ENCODE results near the gene TRAPPC2L.

The TRAPPC2L gene

DNA sequence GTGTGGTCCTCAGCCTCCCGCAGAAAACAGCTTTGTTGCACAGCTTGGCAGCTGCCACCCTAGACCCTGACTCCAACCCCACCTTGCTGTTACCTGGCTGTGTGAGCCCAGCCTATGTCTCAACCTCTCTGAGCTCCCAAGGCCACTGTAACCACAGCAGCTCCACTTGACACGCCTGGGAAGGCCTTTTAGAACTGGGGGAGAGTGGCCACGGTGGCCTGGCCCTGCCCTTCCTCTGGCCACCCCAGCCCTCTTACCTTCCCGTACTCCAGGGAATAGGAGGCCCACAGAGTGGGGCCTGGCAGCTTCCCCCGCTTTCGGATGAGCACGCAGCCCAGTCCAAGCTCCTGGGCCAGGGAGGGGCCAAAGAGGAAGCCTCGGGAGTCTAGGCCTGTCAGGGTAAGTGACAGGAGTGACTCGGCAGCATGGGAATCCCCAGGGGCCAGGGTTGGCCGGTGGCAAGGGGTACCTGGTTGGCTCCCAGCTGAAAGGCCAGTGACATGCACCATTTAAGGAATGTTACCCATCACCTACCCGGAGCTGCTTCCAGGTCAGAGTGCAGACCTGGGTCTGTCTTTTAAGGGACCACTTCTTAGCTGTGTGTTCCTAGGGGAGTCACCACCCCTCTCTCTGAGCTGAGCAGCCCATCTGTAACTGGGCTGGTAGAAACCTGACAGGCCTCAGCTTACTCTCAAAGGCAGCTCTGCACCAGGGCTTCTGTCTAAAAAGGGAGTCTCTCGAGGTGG is 46.6 kb upstream of the TRAPPC2L start:
- TF ChIP-seq POLR2AphosphoS5 (IDR thresholded peaks at IDR 0.05; ENCODE audit: low read depth, low read length): no peak
- no peak for TF ChIP-seq TAF1 (IDR thresholded peaks at IDR 0.05; ENCODE audit: borderline replicate concordance, insufficient read depth, low read length)
- TF ChIP-seq SIN3A (IDR thresholded peaks at IDR 0.05; ENCODE audit: borderline replicate concordance, insufficient read depth, low read length): no peak
- no peak for TF ChIP-seq FOXP2 (optimal IDR thresholded peaks at IDR 0.05; ENCODE audit: borderline replicate concordance, extremely low read depth, extremely low read length, insufficient read depth)
- TF ChIP-seq, protein P1, sequence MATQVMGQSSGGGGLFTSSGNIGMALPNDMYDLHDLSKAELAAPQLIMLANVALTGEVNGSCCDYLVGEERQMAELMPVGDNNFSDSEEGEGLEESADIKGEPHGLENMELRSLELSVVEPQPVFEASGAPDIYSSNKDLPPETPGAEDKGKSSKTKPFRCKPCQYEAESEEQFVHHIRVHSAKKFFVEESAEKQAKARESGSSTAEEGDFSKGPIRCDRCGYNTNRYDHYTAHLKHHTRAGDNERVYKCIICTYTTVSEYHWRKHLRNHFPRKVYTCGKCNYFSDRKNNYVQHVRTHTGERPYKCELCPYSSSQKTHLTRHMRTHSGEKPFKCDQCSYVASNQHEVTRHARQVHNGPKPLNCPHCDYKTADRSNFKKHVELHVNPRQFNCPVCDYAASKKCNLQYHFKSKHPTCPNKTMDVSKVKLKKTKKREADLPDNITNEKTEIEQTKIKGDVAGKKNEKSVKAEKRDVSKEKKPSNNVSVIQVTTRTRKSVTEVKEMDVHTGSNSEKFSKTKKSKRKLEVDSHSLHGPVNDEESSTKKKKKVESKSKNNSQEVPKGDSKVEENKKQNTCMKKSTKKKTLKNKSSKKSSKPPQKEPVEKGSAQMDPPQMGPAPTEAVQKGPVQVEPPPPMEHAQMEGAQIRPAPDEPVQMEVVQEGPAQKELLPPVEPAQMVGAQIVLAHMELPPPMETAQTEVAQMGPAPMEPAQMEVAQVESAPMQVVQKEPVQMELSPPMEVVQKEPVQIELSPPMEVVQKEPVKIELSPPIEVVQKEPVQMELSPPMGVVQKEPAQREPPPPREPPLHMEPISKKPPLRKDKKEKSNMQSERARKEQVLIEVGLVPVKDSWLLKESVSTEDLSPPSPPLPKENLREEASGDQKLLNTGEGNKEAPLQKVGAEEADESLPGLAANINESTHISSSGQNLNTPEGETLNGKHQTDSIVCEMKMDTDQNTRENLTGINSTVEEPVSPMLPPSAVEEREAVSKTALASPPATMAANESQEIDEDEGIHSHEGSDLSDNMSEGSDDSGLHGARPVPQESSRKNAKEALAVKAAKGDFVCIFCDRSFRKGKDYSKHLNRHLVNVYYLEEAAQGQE (IDR thresholded peaks at IDR 0.05; ENCODE audit: insufficient read depth in 1 of 2, low read depth in 2 of 2, low read length in 2 of 2): no peak

DNA sequence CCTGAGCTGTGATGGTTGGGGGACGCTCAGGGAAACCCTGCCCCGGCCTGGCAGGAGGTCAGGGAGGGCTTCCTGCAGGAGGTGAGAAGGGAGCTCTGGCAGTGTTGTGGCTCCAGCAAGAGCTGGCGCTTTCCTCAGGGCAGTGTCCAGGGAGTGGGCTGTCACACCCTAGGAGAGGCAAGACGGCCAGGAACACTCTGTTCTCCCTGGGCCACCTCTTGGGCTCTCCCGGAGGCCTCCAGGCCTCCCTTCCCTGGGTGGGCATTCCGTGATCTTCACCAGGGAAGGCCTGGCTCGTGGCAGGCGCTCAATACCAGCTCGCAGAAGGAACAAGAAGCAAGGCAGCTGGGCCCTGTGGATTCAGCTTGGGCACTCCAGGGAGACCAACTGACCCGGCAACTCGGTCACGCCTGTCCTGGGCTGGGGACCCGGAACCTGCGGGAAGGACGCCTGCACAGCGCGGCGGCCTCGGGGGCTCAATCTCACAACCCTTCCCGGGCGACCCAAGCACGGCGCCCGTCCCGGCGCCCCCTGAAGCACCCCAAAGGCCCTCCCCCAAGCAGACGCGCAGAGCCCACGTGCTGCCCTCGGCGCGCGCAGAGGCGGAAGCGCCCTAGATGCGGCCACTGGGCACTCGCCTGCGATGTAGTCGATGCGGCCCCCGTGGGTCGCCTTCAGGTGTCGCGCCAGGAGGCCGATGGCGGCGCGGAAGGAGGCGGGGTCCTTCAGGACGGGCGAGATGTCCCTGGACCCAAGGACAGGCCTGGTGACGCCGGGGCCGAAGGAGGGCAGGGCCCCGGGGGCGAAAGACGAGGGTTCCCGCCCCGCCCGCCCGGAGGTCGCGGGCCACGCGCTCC is 45.8 kb upstream of the TRAPPC2L start:
- TF ChIP-seq, protein P1 (IDR thresholded peaks at IDR 0.05; ENCODE audit: insufficient read depth in 1 of 2, low read depth in 2 of 2, low read length in 2 of 2): no peak
- TF ChIP-seq SIN3A (IDR thresholded peaks at IDR 0.05; ENCODE audit: borderline replicate concordance, insufficient read depth, low read length): no peak

DNA sequence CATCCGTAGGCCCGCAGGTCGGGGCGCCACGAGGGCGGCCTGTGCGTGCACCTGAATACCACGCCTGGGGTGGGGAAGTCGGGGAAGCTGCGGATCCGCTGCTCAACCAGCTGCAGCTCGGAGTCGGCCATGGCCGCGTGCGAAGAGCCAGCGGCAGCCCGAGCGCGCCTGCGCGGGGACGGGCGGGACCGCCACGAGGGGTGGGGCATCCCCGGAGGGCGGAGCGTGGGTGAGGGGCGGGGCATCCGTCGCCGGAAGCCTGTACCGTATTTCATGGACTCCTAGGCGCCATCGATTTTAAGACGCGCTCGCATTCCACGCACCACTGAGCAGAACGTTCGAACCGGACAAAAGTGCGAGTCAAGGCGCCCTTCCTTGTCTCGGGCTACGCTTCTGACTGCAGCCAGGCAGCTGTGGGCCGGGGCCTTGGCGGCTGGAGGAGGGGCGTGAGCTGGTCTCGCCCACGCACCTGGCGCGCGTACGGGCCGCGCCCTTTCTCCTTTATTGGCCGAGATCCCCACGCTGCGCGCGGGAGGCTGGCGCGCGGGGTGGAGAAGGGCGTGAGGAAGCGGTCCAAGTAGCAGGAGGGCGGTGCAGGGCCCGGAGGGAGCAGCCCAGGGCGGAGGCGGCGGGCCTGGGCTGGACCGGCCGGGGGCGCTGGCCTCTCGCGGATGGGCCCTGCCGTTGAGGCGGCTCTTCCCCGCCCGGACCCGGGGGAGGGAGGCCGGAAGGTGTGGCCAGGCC is 45.0 kb upstream of the TRAPPC2L start, which contains the start of gene APRT:
Gene APRT, minus strand, starts transcription at position 160 of the 744 bp plus-strand sequence. Its CDS starts 29 bp downstream, at position 131.
- TF ChIP-seq POLR2AphosphoS5 (IDR thresholded peaks at IDR 0.05; ENCODE audit: low read depth, low read length) (peak; percentile 71), FOXP2 (optimal IDR thresholded peaks at IDR 0.05; ENCODE audit: borderline replicate concordance, extremely low read depth, extremely low read length, insufficient read depth) (no peak), TAF1 (IDR thresholded peaks at IDR 0.05; ENCODE audit: borderline replicate concordance, insufficient read depth, low read length) (peak; percentile 72; the same call in 1 of the 2 replicates)
- TF ChIP-seq, protein P1 (IDR thresholded peaks at IDR 0.05; ENCODE audit: insufficient read depth in 1 of 2, low read depth in 2 of 2, low read length in 2 of 2): peak in 1 of 2 experiments; percentile 46; a peak in 2 of 4 replicates

DNA sequence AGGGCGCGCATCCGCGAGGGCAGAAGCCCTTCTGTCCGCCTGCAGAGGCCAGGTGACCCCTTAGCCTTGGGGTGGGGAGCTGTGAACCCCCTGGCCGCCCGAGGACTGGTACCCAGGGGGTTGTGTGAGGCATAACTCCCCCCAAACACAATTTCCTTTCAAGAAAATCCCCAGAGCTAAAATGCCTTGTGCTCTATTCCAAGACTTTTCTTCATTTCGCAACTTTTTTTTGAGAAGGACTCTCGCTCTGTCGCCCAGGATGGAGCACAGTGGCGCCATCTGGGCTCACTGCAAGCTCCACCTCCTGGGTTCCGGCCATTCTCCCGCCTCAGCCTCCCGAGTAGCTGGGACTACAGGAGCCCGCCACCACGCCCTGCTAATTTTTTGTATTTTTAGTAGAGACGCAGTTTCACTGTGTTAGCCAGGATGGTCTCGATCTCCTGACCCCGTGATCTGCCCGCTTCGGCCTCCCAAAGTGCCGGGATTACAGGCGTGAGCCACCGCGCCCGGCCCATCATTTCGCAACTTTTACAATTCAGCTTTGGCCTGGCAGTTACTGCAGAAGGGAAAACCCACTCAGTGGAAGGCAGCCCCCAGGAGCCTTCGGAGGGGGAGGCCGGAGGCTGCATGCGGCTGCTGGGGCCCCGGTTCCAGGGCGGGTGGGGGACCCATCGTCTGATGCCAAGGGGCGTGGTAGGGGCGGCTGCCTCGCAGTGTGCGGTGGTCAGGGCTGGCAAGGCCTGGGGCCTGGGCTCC is 44.2 kb upstream of the TRAPPC2L start:
- no peak for TF ChIP-seq SIN3A (IDR thresholded peaks at IDR 0.05; ENCODE audit: borderline replicate concordance, insufficient read depth, low read length)
- peak; percentile 42; the same call in 1 of the 2 replicates for TF ChIP-seq POLR2AphosphoS5 (IDR thresholded peaks at IDR 0.05; ENCODE audit: low read depth, low read length)
- no peak for TF ChIP-seq FOXP2 (optimal IDR thresholded peaks at IDR 0.05; ENCODE audit: borderline replicate concordance, extremely low read depth, extremely low read length, insufficient read depth)
